Right atrium auricular region (tissue), 2 donors: ENCODE results near the gene PLCH2. TPM values are rescaled to one million over a fixed set of nuclear protein-coding genes. Genes with fewer than 3 reads are reported as not detected.

Source experiments
- DNase-seq: peaks from one replicate; pipeline ENCODE4 v3.0.0-alpha.2; 2019; ENCODE audit warnings: low spot score
- H3K27ac ChIP-seq, 2 donors: fragments of 200-600 bp; sonication (generic); 1 replicate in 1 of 2; 2 replicates in 1 of 2; pipeline ENCODE4 v1.5.1; 2016 to 2019
- H3K27me3 ChIP-seq, 2 donors: fragments of 200-600 bp; sonication (generic); one replicate each; pipeline versions ENCODE4 v1.5.1 to v1.6.0; 2017 to 2019
- H3K36me3 ChIP-seq: fragments of 200-600 bp; sonication (generic); one replicate; pipeline ENCODE4 v1.5.1; 2016
- H3K4me1 ChIP-seq, 2 donors: fragments of 200-600 bp; sonication (generic); one replicate each; pipeline versions ENCODE4 v1.5.1 to v1.6.0; 2017 to 2019
- H3K4me3 ChIP-seq, 2 donors: fragments of 200-600 bp; sonication (generic); 1 replicate in 1 of 2; 2 replicates in 1 of 2; pipeline ENCODE4 v1.5.1; 2017 to 2019; ENCODE audit warnings: mild to moderate bottlenecking in 1 of 2, moderate library complexity in 1 of 2
- H3K9me3 ChIP-seq, 2 donors: fragments of 200-600 bp; sonication (generic); one replicate each; pipeline ENCODE4 v1.5.1; 2019
- total RNA-seq, 2 donors: library from RNA; depleted of rRNA; stranded (reverse); fragments of >200 nt; gene quantifications; one replicate each; pipeline ENCODE4 v1.1.0, GENCODE V29; 2016
- TF ChIP-seq, protein P1 (sequence below), 2 donors: fragments of 200-600 bp; sonication (generic); IDR thresholded peaks; one replicate each; pipeline ENCODE4 v1.5.1; 2019; ENCODE audit warnings: antibody characterized with exemption in 2 of 2

Gene PLCH2
- total RNA-seq, 2 donors from 2014 or later = 0.12 TPM; not detected in 1

DNA sequence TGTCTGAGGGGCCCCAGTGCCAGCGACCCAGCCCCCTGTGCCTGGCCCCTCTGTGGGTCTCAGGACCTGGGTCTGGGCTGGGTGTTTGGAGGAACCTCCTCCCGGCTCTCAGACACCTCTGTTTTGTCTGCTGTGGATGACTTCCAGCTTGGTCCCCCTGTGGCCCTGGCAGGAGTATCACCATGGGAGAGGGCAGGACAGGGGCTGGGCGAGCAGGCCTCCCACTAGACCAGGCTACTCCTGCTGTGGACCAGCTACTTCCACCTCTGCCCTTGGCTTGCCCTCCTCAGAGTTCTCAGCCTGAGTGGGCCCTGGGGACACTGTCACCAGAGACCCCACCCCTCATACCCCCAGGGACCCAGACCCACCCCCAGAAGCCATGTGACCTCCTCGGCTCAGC, 21.8 kb downstream of the PLCH2 start:
- Histone ChIP-seq H3K4me3 (no peak overlapping the region), H3K4me1 (no peaks in the 10 kb centered on the region), H3K27ac (no peak overlapping the region), H3K27me3 (no peaks in the 10 kb centered on the region), H3K9me3 (no peaks in the 10 kb centered on the region), H3K36me3 (no peaks in the 10 kb centered on the region)
- TF ChIP-seq, protein P1, sequence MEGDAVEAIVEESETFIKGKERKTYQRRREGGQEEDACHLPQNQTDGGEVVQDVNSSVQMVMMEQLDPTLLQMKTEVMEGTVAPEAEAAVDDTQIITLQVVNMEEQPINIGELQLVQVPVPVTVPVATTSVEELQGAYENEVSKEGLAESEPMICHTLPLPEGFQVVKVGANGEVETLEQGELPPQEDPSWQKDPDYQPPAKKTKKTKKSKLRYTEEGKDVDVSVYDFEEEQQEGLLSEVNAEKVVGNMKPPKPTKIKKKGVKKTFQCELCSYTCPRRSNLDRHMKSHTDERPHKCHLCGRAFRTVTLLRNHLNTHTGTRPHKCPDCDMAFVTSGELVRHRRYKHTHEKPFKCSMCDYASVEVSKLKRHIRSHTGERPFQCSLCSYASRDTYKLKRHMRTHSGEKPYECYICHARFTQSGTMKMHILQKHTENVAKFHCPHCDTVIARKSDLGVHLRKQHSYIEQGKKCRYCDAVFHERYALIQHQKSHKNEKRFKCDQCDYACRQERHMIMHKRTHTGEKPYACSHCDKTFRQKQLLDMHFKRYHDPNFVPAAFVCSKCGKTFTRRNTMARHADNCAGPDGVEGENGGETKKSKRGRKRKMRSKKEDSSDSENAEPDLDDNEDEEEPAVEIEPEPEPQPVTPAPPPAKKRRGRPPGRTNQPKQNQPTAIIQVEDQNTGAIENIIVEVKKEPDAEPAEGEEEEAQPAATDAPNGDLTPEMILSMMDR (IDR thresholded peaks at IDR 0.05) = no peak
- no peak for DNase-seq

GRCh38 chr1:2498648-2499047, 22.6 kb downstream of the PLCH2 start:
- Histone ChIP-seq H3K9me3 (no peaks in the 10 kb centered on the region), H3K4me3 (no peak overlapping the region), H3K4me1 (no peaks in the 10 kb centered on the region), H3K27me3 (no peaks in the 10 kb centered on the region), H3K36me3 (no peaks in the 10 kb centered on the region), H3K27ac (no peak overlapping the region)
- no peak for DNase-seq
- TF ChIP-seq, protein P1 (IDR thresholded peaks at IDR 0.05) = no peak

GRCh38 chr1:2499260-2499659, 23.2 kb downstream of the PLCH2 start:
- peaks cover 0 to 4% of the 10 kb centered on the region in 2 donors for H3K4me1 ChIP-seq
- no peaks in the 10 kb centered on the region for H3K36me3 ChIP-seq
- no peak overlapping the region for H3K27ac ChIP-seq
- no peaks in the 10 kb centered on the region for H3K27me3 ChIP-seq
- H3K4me3 ChIP-seq = no peak overlapping the region
- TF ChIP-seq, protein P1 (IDR thresholded peaks at IDR 0.05) = no peak
- no peak for DNase-seq
- no peaks in the 10 kb centered on the region for H3K9me3 ChIP-seq

DNA sequence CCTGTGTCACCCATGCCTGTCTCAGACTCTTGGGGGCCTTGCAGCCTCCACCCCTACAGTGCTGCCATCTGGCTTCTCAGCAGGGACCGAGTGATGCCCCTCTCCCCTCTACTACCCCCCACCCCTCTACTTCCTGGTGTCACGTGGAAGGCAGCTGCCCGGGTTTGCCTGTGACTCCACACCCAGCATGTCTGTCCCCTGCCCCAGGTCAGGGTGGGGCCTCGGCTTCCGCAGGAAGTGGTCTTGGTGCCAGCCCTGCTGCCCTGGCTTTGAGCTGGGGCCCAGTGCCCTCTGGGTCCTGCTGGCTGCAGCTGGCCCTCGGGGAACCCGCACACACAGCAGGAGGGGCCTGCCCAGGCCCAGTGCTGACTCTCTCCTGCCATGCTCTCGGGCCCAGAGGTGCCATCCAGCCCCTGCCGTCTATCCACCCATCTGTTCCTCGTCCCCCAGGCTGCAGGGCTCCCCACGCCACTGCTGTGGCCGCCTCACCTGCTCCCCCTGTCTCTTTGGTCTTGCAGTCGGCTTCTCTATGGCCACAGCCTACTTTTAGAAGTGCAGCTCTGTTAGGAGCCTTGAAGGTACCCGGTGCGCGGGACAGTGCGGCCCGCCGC, 24.0 kb downstream of the PLCH2 start:
- H3K27ac ChIP-seq = no peak overlapping the region
- H3K27me3 ChIP-seq = no peaks in the 10 kb centered on the region
- TF ChIP-seq, protein P1 (IDR thresholded peaks at IDR 0.05) = no peak
- no peak for DNase-seq
- peaks cover 0 to 13% of the 10 kb centered on the region in 2 donors for H3K4me1 ChIP-seq
- H3K36me3 ChIP-seq = no peaks in the 10 kb centered on the region
- H3K9me3 ChIP-seq = no peaks in the 10 kb centered on the region
- no peak overlapping the region for H3K4me3 ChIP-seq

DNA sequence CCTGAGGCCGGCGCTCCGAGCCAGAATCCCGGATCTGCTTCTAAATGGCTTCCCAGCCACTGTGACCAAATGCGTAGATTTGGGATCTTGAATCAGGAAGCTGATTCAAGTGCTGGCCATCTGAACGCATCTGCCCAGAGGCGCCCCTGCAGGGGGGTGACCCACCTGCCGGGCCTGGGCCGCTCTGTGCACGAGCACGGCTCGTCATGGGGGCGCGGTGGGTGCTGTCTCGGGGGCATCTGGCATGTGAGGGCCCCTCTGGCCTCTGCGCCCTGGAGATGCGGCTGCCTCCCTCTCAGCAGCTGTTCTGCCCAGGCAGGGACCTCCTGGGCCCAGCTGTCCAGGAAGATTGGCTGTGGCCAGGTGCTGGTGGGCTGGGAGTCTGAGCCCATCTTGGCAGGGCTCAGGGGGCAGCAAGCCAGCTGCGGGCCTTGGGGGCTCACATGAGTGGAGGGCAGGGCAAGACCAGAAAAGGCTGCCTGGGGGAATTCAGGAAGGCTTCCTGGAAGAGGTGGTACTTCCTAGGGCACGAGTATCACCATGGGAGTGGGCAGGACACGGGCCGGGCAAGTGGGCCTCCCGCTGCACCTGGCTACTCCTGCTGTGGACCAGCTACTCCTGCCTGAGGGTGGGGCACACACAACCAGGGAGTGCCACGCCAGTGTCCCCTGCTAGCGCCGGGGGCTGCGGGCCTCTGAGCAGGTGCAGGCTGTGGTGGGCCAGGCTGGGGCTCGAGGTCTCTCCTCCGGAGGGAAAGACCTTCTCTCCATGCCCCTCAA, 25.1 kb downstream of the PLCH2 start:
- H3K27ac ChIP-seq = no peak overlapping the region
- TF ChIP-seq, protein P1 (IDR thresholded peaks at IDR 0.05) = no peak
- no peak for DNase-seq
- H3K27me3 ChIP-seq = no peaks in the 10 kb centered on the region
- H3K4me1 ChIP-seq = peaks cover 0 to 17% of the 10 kb centered on the region in 2 donors
- H3K36me3 ChIP-seq = no peaks in the 10 kb centered on the region
- no peak overlapping the region for H3K4me3 ChIP-seq
- H3K9me3 ChIP-seq = no peaks in the 10 kb centered on the region
